OCI-LY3 (cell line): ENCODE results near the gene DBET.
"Not testable (repeated sequence)": the region's sequence is repeated elsewhere in the genome, so short reads cannot be mapped to it uniquely, and the experiment has no call there.

Experiments used
- H2AFZ ChIP-seq: fragments of 200-600, 300-600 bp; shearing (Covaris generic); 2 replicates; pipeline ENCODE4 v1.6.0; 2014; ENCODE audit warnings: antibody characterized with exemption, low read depth, low read length
- H3K27ac ChIP-seq: fragments of 200-600, 300-600 bp; sonication (generic); 2 replicates; pipeline ENCODE4 v1.5.1; 2014; ENCODE audit warnings: mild to moderate bottlenecking, low read length, moderate library complexity, mixed read lengths
- H3K27me3 ChIP-seq: fragments of 200-600, 300-600 bp; sonication (generic); 2 replicates; pipeline ENCODE4 v1.6.1; 2014; ENCODE audit warnings: low read depth, low read length, mixed read lengths
- H3K36me3 ChIP-seq: fragments of 200-600, 300-600 bp; sonication (generic); replicated peaks from 2 replicates; pipeline ENCODE3; 2014; ENCODE audit warnings: low read depth, low read length, mixed read lengths
- H3K4me1 ChIP-seq: fragments of 300-600, 200-600 bp; sonication (generic); 2 replicates; pipeline ENCODE4 v1.6.1; 2014; ENCODE audit warnings: low read length, mixed read lengths
- H3K4me2 ChIP-seq: fragments of 200-600, 300-600 bp; sonication (generic); 2 replicates; pipeline ENCODE4 v1.6.1; 2014; ENCODE audit warnings: low read length, mixed read lengths
- H3K4me3 ChIP-seq: fragments of 300-600, 200-600 bp; sonication (generic); 2 replicates; pipeline ENCODE4 v1.5.1; 2014; ENCODE audit warnings: antibody characterized with exemption, mild to moderate bottlenecking, low read length, moderate library complexity
- H3K79me2 ChIP-seq: fragments of 300-600, 200-600 bp; shearing (Covaris generic); 2 replicates; pipeline ENCODE4 v1.6.1; 2014; ENCODE audit warnings: mild to moderate bottlenecking, low read length, mixed read lengths
- H3K9ac ChIP-seq: fragments of 300-600, 200-600 bp; shearing (Covaris generic); 2 replicates; pipeline ENCODE4 v1.6.0; 2014; ENCODE audit warnings: mild to moderate bottlenecking, low read length, moderate library complexity
- H3K9me3 ChIP-seq: fragments of 200-600, 300-600 bp; shearing (Covaris generic); 2 replicates; pipeline ENCODE4 v1.6.1; 2014; ENCODE audit warnings: low read length, mixed read lengths; ENCODE audit not compliant: insufficient read depth
- H4K20me1 ChIP-seq: fragments of 200-600, 300-600 bp; sonication (generic); 2 replicates; pipeline ENCODE4 v1.6.1; 2016; ENCODE audit warnings: low read length, mixed read lengths; ENCODE audit not compliant: insufficient read depth
- CTCF ChIP-seq: fragments of 200-600, 300-600 bp; sonication (generic); IDR thresholded peaks from 2 replicates; pipeline ENCODE4 v1.5.1; 2014; ENCODE audit warnings: antibody characterized with exemption, low read length, low read depth
- EZH2phosphoT487 ChIP-seq: fragments of 200-600 bp; shearing (Covaris generic); IDR thresholded peaks from 2 replicates; pipeline ENCODE4 v1.6.1; 2018; ENCODE audit warnings: antibody characterized with exemption, mixed run types, low read depth

DBET gene

GRCh38 chr4:190017357-190018200 is 46.7 kb upstream of the DBET start:
- Histone ChIP-seq H3K27me3 (no peaks in the 10 kb centered on the region), H2AFZ (no peak overlapping the region), H3K4me2 (no peak overlapping the region), H3K79me2 (no peaks in the 10 kb centered on the region), H4K20me1 (no peaks in the 10 kb centered on the region), H3K36me3 (no peaks in the 10 kb centered on the region), H3K27ac (no peak overlapping the region), H3K4me3 (no peak overlapping the region), H3K9me3 (no peaks in the 10 kb centered on the region), H3K4me1 (no peaks in the 10 kb centered on the region), H3K9ac (no peak overlapping the region)
- no peak for TF ChIP-seq CTCF
- no peak for TF ChIP-seq EZH2phosphoT487

GRCh38 chr4:190018201-190018920 is 45.9 kb upstream of the DBET start:
- no peaks in the 10 kb centered on the region for H3K79me2 ChIP-seq
- H3K9me3 ChIP-seq, result no peaks in the 10 kb centered on the region
- no peak overlapping the region for H3K27ac ChIP-seq
- no peaks in the 10 kb centered on the region for H4K20me1 ChIP-seq
- no peaks in the 10 kb centered on the region for H3K36me3 ChIP-seq
- H3K9ac ChIP-seq, result no peak overlapping the region
- no peaks in the 10 kb centered on the region for H3K4me1 ChIP-seq
- H3K27me3 ChIP-seq, result no peaks in the 10 kb centered on the region
- no peak overlapping the region for H3K4me3 ChIP-seq
- TF ChIP-seq EZH2phosphoT487, result no peak
- no peak for TF ChIP-seq CTCF
- H3K4me2 ChIP-seq, result no peak overlapping the region
- H2AFZ ChIP-seq, result no peak overlapping the region

- no peak overlapping the region for H2AFZ ChIP-seq
- no peak overlapping the region for H3K4me3 ChIP-seq
- H3K27ac ChIP-seq, result no peak overlapping the region
- no peaks in the 10 kb centered on the region for H3K4me1 ChIP-seq
- no peak overlapping the region for H3K9ac ChIP-seq
- no peaks in the 10 kb centered on the region for H3K36me3 ChIP-seq
- H3K79me2 ChIP-seq, result no peaks in the 10 kb centered on the region
- no peak for TF ChIP-seq EZH2phosphoT487
- TF ChIP-seq CTCF, result no peak
- no peak overlapping the region for H3K4me2 ChIP-seq
- H4K20me1 ChIP-seq, result no peaks in the 10 kb centered on the region
- no peaks in the 10 kb centered on the region for H3K27me3 ChIP-seq
- no peaks in the 10 kb centered on the region for H3K9me3 ChIP-seq
Observed at GRCh38 chr4:190019023-190019858, 45.1 kb upstream of the DBET start.

- not testable (repeated sequence) for H3K9ac ChIP-seq, H3K4me3 ChIP-seq, H3K27ac ChIP-seq, H3K79me2 ChIP-seq, H3K9me3 ChIP-seq, H2AFZ ChIP-seq, H3K4me2 ChIP-seq, H3K27me3 ChIP-seq, H3K36me3 ChIP-seq, H3K4me1 ChIP-seq, H4K20me1 ChIP-seq
Observed at GRCh38 chr4:190019859-190020463, 44.3 kb upstream of the DBET start.
